Esophagus squamous epithelium (tissue), 4 donors: Measurements from ENCODE around the gene EMC6.

Experiments used
- CTCF ChIP-seq, 6 experiments: fragments of 450-650 bp in 4 of 6; fragments of 200-600 bp in 2 of 6; sonication (generic) in 2 of 6; IDR thresholded peaks; one replicate each; pipeline ENCODE4 v1.5.1; 2016 to 2019; ENCODE audit warnings: antibody characterized with exemption in 6 of 6, mild to moderate bottlenecking in 4 of 6, moderate library complexity in 4 of 6
- POLR2A ChIP-seq, 4 donors: fragments of 450-650 bp; IDR thresholded peaks; one replicate each; pipeline ENCODE4 v1.6.1; 2017; ENCODE audit warnings: antibody characterized with exemption in 4 of 4, mild to moderate bottlenecking in 4 of 4, moderate library complexity in 3 of 4

GRCh38 chr17:3719265-3719664 lies 50.7 kb downstream of the EMC6 start:
- TF ChIP-seq CTCF (IDR thresholded peaks at IDR 0.05) (no peak), POLR2A (IDR thresholded peaks at IDR 0.05) (no peak)
